Retinal pigment epithelial cell (primary cell): ENCODE measurements around the gene TNFRSF14.

Source experiments
- DNase-seq: peaks from one replicate; pipeline ENCODE4 v3.0.0-alpha.2; 2010; ENCODE audit warnings: low read depth
- H3K4me3 ChIP-seq: 2 replicates; pipeline ENCODE4 v1.5.1; 2011; ENCODE audit warnings: mild to moderate bottlenecking, low read length, control low read depth, moderate library complexity
- TF ChIP-seq, protein P1 (sequence below): conservative IDR thresholded peaks from 2 replicates; pipeline ENCODE4 v1.5.1; 2011; ENCODE audit warnings: low read depth, low read length, control low read depth, inconsistent platforms

Gene TNFRSF14

GRCh38 chr1:2587071-2587859 lies 31.1 kb downstream of the TNFRSF14 start:
- TF ChIP-seq, protein P1, sequence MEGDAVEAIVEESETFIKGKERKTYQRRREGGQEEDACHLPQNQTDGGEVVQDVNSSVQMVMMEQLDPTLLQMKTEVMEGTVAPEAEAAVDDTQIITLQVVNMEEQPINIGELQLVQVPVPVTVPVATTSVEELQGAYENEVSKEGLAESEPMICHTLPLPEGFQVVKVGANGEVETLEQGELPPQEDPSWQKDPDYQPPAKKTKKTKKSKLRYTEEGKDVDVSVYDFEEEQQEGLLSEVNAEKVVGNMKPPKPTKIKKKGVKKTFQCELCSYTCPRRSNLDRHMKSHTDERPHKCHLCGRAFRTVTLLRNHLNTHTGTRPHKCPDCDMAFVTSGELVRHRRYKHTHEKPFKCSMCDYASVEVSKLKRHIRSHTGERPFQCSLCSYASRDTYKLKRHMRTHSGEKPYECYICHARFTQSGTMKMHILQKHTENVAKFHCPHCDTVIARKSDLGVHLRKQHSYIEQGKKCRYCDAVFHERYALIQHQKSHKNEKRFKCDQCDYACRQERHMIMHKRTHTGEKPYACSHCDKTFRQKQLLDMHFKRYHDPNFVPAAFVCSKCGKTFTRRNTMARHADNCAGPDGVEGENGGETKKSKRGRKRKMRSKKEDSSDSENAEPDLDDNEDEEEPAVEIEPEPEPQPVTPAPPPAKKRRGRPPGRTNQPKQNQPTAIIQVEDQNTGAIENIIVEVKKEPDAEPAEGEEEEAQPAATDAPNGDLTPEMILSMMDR, result no peak
- DNase-seq, result no peak
- peak overlapping the region; percentile 64 for H3K4me3 ChIP-seq

DNA sequence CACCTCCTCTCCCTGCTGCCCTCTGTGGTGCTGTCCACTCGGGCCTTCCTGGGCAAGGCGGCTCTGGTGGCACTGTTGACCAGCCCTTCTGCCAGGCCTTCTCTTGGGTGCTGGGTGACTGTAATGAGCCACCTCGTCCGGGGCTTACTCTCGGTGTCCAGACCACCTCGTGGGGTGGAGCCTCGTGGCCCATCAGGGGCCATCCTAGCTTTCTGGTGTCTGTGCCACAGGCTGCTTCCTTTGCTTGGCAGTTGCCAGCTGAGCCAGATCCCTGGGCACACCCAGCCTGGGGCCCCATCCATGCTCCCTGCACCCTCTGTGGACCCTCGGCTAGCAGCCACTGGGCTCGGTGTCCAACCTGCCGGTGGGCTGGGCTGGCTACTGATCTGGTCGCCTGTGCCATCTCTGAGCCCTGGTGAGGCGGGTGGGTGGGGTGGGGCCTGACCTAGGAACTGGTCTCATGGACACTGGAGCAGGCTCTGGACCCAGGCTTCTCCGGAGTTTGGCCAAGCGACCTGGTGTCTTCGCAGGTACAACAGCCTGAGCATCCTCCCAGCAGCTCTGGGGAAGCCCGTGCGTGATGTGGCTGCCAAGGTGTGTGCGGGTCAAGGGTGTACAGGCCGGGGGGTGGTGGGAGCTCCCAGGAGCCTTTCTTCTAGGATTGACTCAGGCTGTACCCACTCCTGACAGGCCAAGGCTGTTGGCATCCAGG lies 31.8 kb downstream of the TNFRSF14 start:
- no peak for DNase-seq
- peak overlapping the region; percentile 64 for H3K4me3 ChIP-seq
- TF ChIP-seq, protein P1, result no peak

- TF ChIP-seq, protein P1, result no peak
- no peak overlapping the region for H3K4me3 ChIP-seq
- DNase-seq, result no peak
Measured at GRCh38 chr1:2588661-2589430, 32.7 kb downstream of the TNFRSF14 start.

DNA sequence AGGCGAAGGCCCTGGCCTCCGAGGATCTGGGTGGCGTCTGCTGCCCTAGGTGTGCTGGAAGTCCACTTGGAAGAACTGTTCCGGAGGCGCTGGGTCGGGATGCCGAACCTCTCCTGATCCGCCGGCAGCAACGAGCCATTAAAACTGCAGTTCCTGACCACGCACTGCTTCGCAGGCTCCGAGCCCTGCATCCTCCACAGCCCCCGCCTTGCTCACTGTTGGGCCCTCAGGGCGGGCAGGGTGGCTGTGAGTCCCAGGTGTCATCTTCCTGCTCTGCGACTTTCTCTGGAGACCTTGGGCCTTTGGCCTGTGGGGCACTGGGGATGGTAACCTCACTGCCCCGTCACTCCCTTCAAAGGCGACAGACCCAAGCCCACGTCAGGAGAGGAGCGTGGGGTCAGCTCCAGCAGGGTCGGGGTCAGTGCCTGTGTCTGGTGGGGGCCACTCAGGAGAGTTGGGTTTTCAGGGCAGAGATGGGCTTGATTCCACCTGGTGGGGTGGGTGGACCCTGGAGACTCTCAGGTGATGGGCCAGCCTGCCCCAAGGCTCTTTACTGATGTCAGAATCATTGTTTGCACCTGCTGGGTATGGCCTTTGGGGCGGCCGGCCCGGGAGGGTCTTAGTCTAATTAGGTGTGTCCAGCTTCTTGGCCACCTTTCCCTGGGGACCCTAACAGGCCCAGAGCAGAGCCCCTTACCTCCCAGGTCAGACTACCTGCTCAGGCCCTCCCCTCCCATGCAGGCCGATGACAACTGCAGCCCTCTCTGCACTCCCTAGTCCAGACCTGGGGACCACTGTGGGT lies 33.5 kb downstream of the TNFRSF14 start:
- TF ChIP-seq, protein P1, result no peak
- no peak for DNase-seq

DNA sequence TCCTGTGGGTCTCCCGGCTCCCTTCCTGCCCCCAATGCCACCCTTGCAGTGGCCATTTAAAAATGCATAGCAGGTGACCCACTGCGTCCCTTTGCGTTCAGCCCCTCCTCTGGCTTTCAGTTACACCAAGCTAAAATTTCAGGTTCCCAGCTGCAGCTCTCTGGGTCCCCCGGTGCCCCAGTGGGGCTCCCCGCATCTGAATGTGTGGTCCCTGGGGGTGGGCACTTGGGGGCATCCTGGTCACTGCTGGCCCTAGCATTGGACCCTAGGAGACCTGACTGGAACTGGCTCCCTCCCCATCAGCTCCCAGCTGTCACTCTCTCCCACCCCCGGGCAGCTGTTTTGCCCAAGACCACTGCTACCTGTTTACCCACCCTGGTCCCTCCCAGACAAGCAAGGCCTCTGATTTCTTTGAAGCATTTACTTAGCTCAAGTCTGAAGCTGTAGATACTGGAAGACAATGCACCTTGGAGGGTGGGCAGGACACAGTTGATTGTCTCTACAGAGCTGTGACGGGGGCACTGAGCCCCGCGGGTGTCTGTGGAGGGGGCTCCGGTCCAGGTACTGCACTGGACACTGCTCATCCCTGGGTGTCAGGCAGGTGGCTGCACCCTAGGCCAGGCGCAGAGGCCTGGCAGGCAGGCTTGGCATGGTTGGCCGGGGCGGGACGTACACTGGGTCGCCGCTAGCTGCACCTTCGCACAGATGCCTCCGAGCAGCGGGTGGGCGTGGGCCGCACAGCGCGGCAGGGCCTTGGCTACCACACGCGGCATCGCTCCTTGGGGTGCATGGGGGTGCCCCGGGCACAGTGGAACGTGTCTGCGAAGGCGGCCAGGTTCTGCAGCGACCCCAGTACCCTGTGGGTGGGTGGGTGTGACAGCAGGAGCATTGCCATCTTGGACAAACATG lies 34.3 kb downstream of the TNFRSF14 start:
- TF ChIP-seq, protein P1, result no peak
- DNase-seq, result no peak
- H3K4me3 ChIP-seq, result no peak overlapping the region

More for the DNA sequence above, 33.5 kb downstream of the TNFRSF14 start:
- no peak overlapping the region for H3K4me3 ChIP-seq

- H3K4me3 ChIP-seq, result no peak overlapping the region
- no peak for DNase-seq
- TF ChIP-seq, protein P1, result no peak
Measured at GRCh38 chr1:2591233-2591580, 35.0 kb downstream of the TNFRSF14 start.
